ENCODE measurements around the gene ZNF267. TPM values are rescaled to one million over a fixed set of nuclear protein-coding genes. Genes with fewer than 3 reads are reported as not detected.

Gene ZNF267
- total and polyA plus RNA-seq, 2 of the 8 experiments (the other 6 are each of a cell fraction or from before 2014, with no cell fraction given), result 5.5 to 28.3 TPM

DNA sequence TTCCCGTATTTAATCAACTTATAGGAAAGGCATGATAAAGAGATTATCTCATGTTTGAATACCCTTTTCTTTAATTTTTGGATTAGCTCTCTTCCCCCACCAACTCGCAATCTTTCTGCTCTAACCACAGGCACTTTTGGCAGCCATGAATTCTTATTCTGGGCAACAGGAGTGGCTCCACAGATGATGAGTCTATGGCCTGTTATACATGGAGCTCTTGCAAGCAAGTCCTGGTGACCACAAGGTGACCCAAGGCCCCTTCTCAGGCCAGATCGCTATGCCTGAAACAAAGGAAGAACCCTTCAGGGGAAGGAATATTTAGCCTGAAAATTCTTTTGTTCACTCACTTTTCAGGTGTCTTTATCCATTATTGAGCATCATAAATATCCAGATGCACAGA is 10.8 kb upstream of the ZNF267 start:
- DNase-seq (ENCODE audit: low read depth in 1 of 2, low spot score in 2 of 2), result no peak
- no peak overlapping the region for H3K9ac ChIP-seq (replicated peaks in 1 of 4; ENCODE audit: extremely low read depth in 1 of 4, low read depth in 3 of 4, low read length in 3 of 4)
- ChIA-PET POLR2A (ENCODE audit: partially characterized antibody) (no interaction called here), CTCF (ENCODE audit: partially characterized antibody) (interaction anchor here (0.6 kb wide), 1 partner anchor 622 kb away, joined by 3 read pairs; no protein-coding TSS in a partner anchor)
- no peaks in the 10 kb centered on the region for H3K27me3 ChIP-seq (replicated peaks in 1 of 4; ENCODE audit: control insufficient read depth in 3 of 4, extremely low read depth in 1 of 4, insufficient read depth in 3 of 4, low read length in 3 of 4)
- H3K23ac ChIP-seq (ENCODE audit: insufficient read length), result no peak overlapping the region
- no peak overlapping the region for H2AFZ ChIP-seq (ENCODE audit: low read length)
- H3K79me2 ChIP-seq (ENCODE audit: control insufficient read depth in 1 of 2, insufficient read depth in 2 of 2, low read length in 2 of 2), result no peaks in the 10 kb centered on the region
- no peaks in the 10 kb centered on the region for H3K36me3 ChIP-seq (ENCODE audit: control insufficient read depth in 2 of 4, insufficient read depth in 4 of 4, low read length in 3 of 4)
- no peak overlapping the region for H4K5ac ChIP-seq (ENCODE audit: insufficient read length, low read depth, low read length)
- H3K23me2 ChIP-seq (ENCODE audit: low read depth, low read length), result no peaks in the 10 kb centered on the region
- no peak overlapping the region for H3K4me2 ChIP-seq (ENCODE audit: insufficient read depth in 1 of 2, low read depth in 2 of 2, low read length in 2 of 2)
- H3K79me1 ChIP-seq (ENCODE audit: low read depth, low read length), result no peaks in the 10 kb centered on the region
- H3K9me3 ChIP-seq (ENCODE audit: insufficient read depth in 2 of 2, low read depth in 1 of 2, low read length in 1 of 2), result peaks cover 24 to 29% of the 10 kb centered on the region in 2 experiments
- H4K91ac ChIP-seq (replicated peaks; ENCODE audit: insufficient read length, low read length), result no peak overlapping the region
- H2BK15ac ChIP-seq (ENCODE audit: low read length), result no peak overlapping the region
- no peaks in the 10 kb centered on the region for H4K20me1 ChIP-seq (replicated peaks in 1 of 2; ENCODE audit: control insufficient read depth in 1 of 2, insufficient read depth in 2 of 2, low read length in 2 of 2)
- H3K27ac ChIP-seq (ENCODE audit: low read depth, low read length), result no peak overlapping the region
- no peak overlapping the region for H2BK12ac ChIP-seq (ENCODE audit: low read depth, low read length)
- TF ChIP-seq POLR2AphosphoS5 (IDR thresholded peaks at IDR 0.05; ENCODE audit: low read depth, low read length) (no peak), ASH2L (IDR thresholded peaks at IDR 0.05; ENCODE audit: low read length) (no peak), SIN3A (conservative IDR thresholded peaks at IDR 0.05 in 1 of 2, IDR thresholded peaks at IDR 0.05 in 1 of 2; ENCODE audit: low read depth in 1 of 2, low read length in 2 of 2) (no peak), TCF12 (IDR thresholded peaks at IDR 0.05; ENCODE audit: low read depth, low read length) (no peak)
- TF ChIP-seq, protein P1, sequence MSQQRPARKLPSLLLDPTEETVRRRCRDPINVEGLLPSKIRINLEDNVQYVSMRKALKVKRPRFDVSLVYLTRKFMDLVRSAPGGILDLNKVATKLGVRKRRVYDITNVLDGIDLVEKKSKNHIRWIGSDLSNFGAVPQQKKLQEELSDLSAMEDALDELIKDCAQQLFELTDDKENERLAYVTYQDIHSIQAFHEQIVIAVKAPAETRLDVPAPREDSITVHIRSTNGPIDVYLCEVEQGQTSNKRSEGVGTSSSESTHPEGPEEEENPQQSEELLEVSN (IDR thresholded peaks at IDR 0.05), result no peak
- H2AK5ac ChIP-seq (ENCODE audit: low read depth, low read length), result no peak overlapping the region
- no peak overlapping the region for H3K56ac ChIP-seq (replicated peaks; ENCODE audit: insufficient read length, low read depth, low read length)
- no peak for FAIRE-seq
- H3K4me1 ChIP-seq (replicated peaks in 1 of 4; ENCODE audit: control insufficient read depth in 3 of 4, insufficient read depth in 4 of 4, low read length in 3 of 4), result no peaks in the 10 kb centered on the region
- no peak overlapping the region for H2BK120ac ChIP-seq (replicated peaks; ENCODE audit: low read depth, low read length)
- H3K18ac ChIP-seq (ENCODE audit: extremely low read depth, low read length), result no peak overlapping the region
- no peak overlapping the region for H2BK20ac ChIP-seq (ENCODE audit: low read length)
- H3K14ac ChIP-seq (ENCODE audit: insufficient read length), result no peak overlapping the region
- no peak overlapping the region for H2BK5ac ChIP-seq (ENCODE audit: low read depth, low read length)
- H4K8ac ChIP-seq (ENCODE audit: extremely low read depth, insufficient read depth, low read length), result no peak overlapping the region
- no peak overlapping the region for H3K4ac ChIP-seq (replicated peaks; ENCODE audit: insufficient read length, low read depth, low read length)
- no peak overlapping the region for H3K4me3 ChIP-seq (ENCODE audit: extremely low read depth in 1 of 4, insufficient read depth in 2 of 4, low read depth in 3 of 4, low read length in 4 of 4)
- WGBS, 2 experiments (ENCODE audit: extremely low coverage in 1 of 2, insufficient coverage in 1 of 2, insufficient read length in 1 of 2, insufficient replicate concordance in 2 of 2, low coverage in 1 of 2, low lambda C conversion rate in 2 of 2, missing lambda C conversion rate in 1 of 2), result 87% methylated on average over 3 of the region's 3 CpGs; no CpG with 5 or more reads in 1 of the 2 experiments
